GM23248 (cell line): ENCODE measurements around the gene FERMT2. TPM values are rescaled to one million over a fixed set of nuclear protein-coding genes. Genes with fewer than 3 reads are reported as not detected.

Experiments
- DNase-seq: peaks from one replicate; pipeline ENCODE4 v3.0.0-alpha.2; 2015
- H2AFZ ChIP-seq: fragments of 200-600 bp; sonication (generic); 2 replicates; pipeline ENCODE4 v1.6.1; 2016; ENCODE audit warnings: antibody characterized with exemption
- H3F3A ChIP-seq: fragments of 200-600 bp; sonication (generic); 2 replicates; pipeline ENCODE4 v1.6.1; 2016; ENCODE audit warnings: mild to moderate bottlenecking, antibody characterized with exemption, mixed run types; ENCODE audit not compliant: insufficient read depth
- H3K27ac ChIP-seq: fragments of 200-600 bp; sonication (generic); 2 replicates; pipeline ENCODE4 v1.5.1; 2016; ENCODE audit warnings: mild to moderate bottlenecking
- H3K27me3 ChIP-seq: fragments of 200-600 bp; sonication (generic); replicated peaks from 2 replicates; pipeline ENCODE4 v1.6.1; 2016; ENCODE audit warnings: mild to moderate bottlenecking; ENCODE audit not compliant: insufficient read depth
- H3K36me3 ChIP-seq: fragments of 200-600 bp; sonication (generic); 2 replicates; pipeline ENCODE4 v1.6.1; 2016; ENCODE audit warnings: low read depth, mild to moderate bottlenecking
- H3K4me1 ChIP-seq: fragments of 200-600 bp; sonication (generic); 2 replicates; pipeline ENCODE4 v1.6.1; 2016; ENCODE audit warnings: mild to moderate bottlenecking; ENCODE audit not compliant: insufficient read depth
- H3K4me2 ChIP-seq: fragments of 200-600 bp; sonication (generic); one replicate; pipeline ENCODE4 v1.6.1; 2016; ENCODE audit warnings: mild to moderate bottlenecking; ENCODE audit not compliant: unreplicated experiment
- H3K4me3 ChIP-seq: fragments of 200-600 bp; sonication (generic); 2 replicates; pipeline ENCODE4 v1.5.1; 2016; ENCODE audit warnings: mild to moderate bottlenecking
- H3K79me2 ChIP-seq: fragments of 200-600 bp; sonication (generic); 2 replicates; pipeline ENCODE4 v1.6.1; 2016; ENCODE audit warnings: mild to moderate bottlenecking; ENCODE audit not compliant: insufficient read depth
- H3K9ac ChIP-seq: fragments of 200-600 bp; sonication (generic); 2 replicates; pipeline ENCODE4 v1.6.1; 2016; ENCODE audit warnings: mild to moderate bottlenecking
- H3K9me2 ChIP-seq: fragments of 200-600 bp; sonication (generic); 2 replicates; pipeline ENCODE4 v1.6.1; 2016; ENCODE audit warnings: mixed run types, mild to moderate bottlenecking, moderate library complexity; ENCODE audit not compliant: insufficient read depth
- H3K9me3 ChIP-seq: fragments of 200-600 bp; sonication (generic); one replicate; pipeline ENCODE4 v1.6.1; 2017; ENCODE audit warnings: low read depth
- H4K20me1 ChIP-seq: fragments of 200-600 bp; sonication (generic); 2 replicates; pipeline ENCODE4 v1.6.0; 2016; ENCODE audit not compliant: insufficient read depth
- EZH2 ChIP-seq: fragments of 200-600 bp; sonication (generic); IDR thresholded peaks from 2 replicates; pipeline ENCODE4 v1.6.1; 2018; ENCODE audit warnings: antibody characterized with exemption, mild to moderate bottlenecking; ENCODE audit not compliant: insufficient read depth, poor library complexity, severe bottlenecking
- EZH2phosphoT487 ChIP-seq: fragments of 200-600 bp; sonication (generic); IDR thresholded peaks from 2 replicates; pipeline ENCODE4 v1.6.1; 2018; ENCODE audit warnings: antibody characterized with exemption, moderate library complexity, mild to moderate bottlenecking, low read depth; ENCODE audit not compliant: insufficient read depth
- WGBS, 2 experiments: methylation state at CpG; one replicate each; pipeline ENCODE4 v1.1.6; 2015 to 2017; ENCODE audit warnings: low lambda C conversion rate in 2 of 2, low coverage in 1 of 2; ENCODE audit errors: missing lambda C conversion rate in 2 of 2; 5-methylcytosine and 5-hydroxymethylcytosine counted together
- in situ Hi-C: fragments of 300-500 bp; cut with MboI; formaldehyde crosslinking; loops from 2 replicates; pipeline ENCODE4 v1.15.0; 2020
- polyA plus RNA-seq: library from polyadenylated mRNA; unstranded; fragments of >200 nt; fragmentation: Nextera tagmentation; extraction: Ambion mirVana; gene quantifications from 2 replicates; pipeline ENCODE4 v1.2.1, GENCODE V29; 2016
- total RNA-seq: library from RNA; depleted of rRNA; stranded (reverse); fragments of >200 nt; shearing (Covaris generic); gene quantifications from 2 replicates; pipeline ENCODE4 v1.2.3, GENCODE V29; 2014

FERMT2 gene
- total and polyA plus RNA-seq, 2 experiments from 2014 or later, result 124 to 217 TPM

DNA sequence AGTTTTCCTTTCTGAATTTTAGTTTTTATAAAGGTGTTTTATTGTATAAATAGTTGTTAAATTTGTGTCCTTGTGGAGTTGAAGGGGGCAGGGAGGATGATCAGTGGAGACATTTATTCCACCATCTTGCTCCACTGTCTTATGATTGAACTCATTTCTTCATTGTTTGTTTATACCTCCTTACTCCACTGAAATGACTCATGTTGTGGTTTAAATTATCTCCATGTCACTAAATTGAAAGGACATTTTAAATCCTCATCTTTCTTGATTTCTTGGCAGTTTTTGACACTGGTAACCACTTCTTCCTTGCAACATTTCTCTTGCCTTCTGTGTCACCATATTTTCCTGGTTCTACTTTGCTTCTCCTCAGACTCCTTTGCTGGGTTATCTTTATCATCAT is 23.6 kb upstream of the FERMT2 start:
- Histone ChIP-seq H3K9me2 (no peaks in the 10 kb centered on the region), H3K9ac (no peak overlapping the region), H3K36me3 (no peaks in the 10 kb centered on the region), H3K4me2 (no peak overlapping the region), H3K27me3 (no peaks in the 10 kb centered on the region), H2AFZ (no peak overlapping the region), H3F3A (no peaks in the 10 kb centered on the region), H3K9me3 (no peaks in the 10 kb centered on the region), H3K4me3 (no peak overlapping the region), H3K27ac (no peak overlapping the region), H3K4me1 (no peaks in the 10 kb centered on the region), H3K79me2 (no peaks in the 10 kb centered on the region), H4K20me1 (no peaks in the 10 kb centered on the region)
- DNase-seq, result peak; percentile 15
- in situ Hi-C loops, result no loop called here
- TF ChIP-seq EZH2 (no peak), EZH2phosphoT487 (no peak)

GRCh38 chr14:52961060-52961639 is 10.3 kb upstream of the FERMT2 start:
- Histone ChIP-seq H3K27me3 (no peaks in the 10 kb centered on the region), H3K4me2 (no peak overlapping the region), H3K4me1 (no peaks in the 10 kb centered on the region), H3K9ac (no peak overlapping the region), H2AFZ (no peak overlapping the region), H3K9me3 (no peaks in the 10 kb centered on the region), H3K9me2 (no peaks in the 10 kb centered on the region), H4K20me1 (no peaks in the 10 kb centered on the region), H3K27ac (no peak overlapping the region), H3K79me2 (no peaks in the 10 kb centered on the region), H3K36me3 (no peaks in the 10 kb centered on the region), H3K4me3 (no peak overlapping the region), H3F3A (no peaks in the 10 kb centered on the region)
- in situ Hi-C loops, result no loop called here
- WGBS, 2 experiments, result 30 to 56% methylated on average over 4 of the region's 4 CpGs
- TF ChIP-seq EZH2 (no peak), EZH2phosphoT487 (no peak)
- peak; percentile 72 for DNase-seq

- Histone ChIP-seq H3K4me1 (no peaks in the 10 kb centered on the region), H3K27me3 (no peaks in the 10 kb centered on the region), H3K79me2 (no peaks in the 10 kb centered on the region), H3K4me3 (no peak overlapping the region), H3F3A (no peaks in the 10 kb centered on the region), H3K36me3 (no peaks in the 10 kb centered on the region), H3K27ac (no peak overlapping the region), H3K9me2 (no peaks in the 10 kb centered on the region), H4K20me1 (no peaks in the 10 kb centered on the region), H3K9me3 (no peaks in the 10 kb centered on the region), H3K9ac (no peak overlapping the region), H3K4me2 (no peak overlapping the region), H2AFZ (no peak overlapping the region)
- TF ChIP-seq EZH2phosphoT487, result no peak
- TF ChIP-seq EZH2, result no peak
- DNase-seq, result no peak
- WGBS, 2 experiments, result 63 to 64% methylated on average over 3 of the region's 3 CpGs
- in situ Hi-C loops, result no loop called here
Observed at GRCh38 chr14:52960627-52961026, 9.8 kb upstream of the FERMT2 start.

DNA sequence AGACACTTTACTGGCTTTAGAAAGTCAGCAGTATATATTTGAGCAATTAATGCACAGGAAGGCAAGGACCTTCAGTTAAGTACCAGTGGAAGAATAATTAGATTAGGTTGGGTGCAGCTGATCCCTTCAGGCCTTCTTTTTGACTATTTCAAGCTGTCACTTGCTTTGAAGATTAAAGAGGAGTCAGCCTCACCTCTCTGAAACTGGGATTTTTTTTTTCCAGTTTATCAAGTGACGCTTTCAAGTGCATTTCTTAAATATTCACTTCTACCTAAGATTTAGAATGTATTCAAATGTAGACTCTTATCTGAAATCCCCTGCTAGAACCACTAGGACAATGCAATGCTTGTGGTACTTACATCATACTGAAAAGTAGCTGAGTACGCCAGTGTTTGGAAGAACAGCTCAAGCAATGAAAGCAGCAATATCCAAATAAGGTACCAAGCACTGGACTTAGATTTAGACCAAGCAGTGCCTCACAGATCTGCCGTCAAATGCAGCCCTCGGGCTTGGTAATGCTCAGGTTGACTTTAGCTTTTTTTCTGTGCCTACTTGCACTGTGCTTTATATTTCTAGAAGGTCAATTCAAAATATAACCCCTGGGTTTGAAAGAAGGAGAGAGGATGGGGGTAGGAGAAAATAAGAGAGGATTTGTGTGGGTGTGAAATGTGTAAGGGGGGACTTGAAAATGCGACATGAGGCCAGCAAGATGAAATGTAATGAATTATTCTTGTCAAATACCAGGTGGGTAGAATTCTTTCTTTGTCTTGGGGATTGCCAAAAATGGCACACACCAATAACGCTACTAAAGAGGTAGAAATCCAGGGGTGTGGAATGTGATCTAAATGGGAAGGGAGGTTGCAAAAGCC is 3.7 kb upstream of the FERMT2 start:
- Histone ChIP-seq H3K27me3 (no peaks in the 10 kb centered on the region), H3K4me3 (no peak overlapping the region), H3F3A (peaks cover 20% of the 10 kb centered on the region), H3K4me2 (no peak overlapping the region), H3K9me3 (no peaks in the 10 kb centered on the region), H3K79me2 (peaks cover 17% of the 10 kb centered on the region), H3K27ac (no peak overlapping the region), H3K9me2 (no peaks in the 10 kb centered on the region), H2AFZ (no peak overlapping the region), H3K4me1 (peaks cover 9% of the 10 kb centered on the region), H4K20me1 (no peaks in the 10 kb centered on the region), H3K36me3 (no peaks in the 10 kb centered on the region), H3K9ac (no peak overlapping the region)
- WGBS, 2 experiments, result 95 to 99% methylated on average over 6 of the region's 6 CpGs
- in situ Hi-C loops, result no loop called here
- no peak for TF ChIP-seq EZH2
- TF ChIP-seq EZH2phosphoT487, result no peak
- no peak for DNase-seq
